SW 1271 (cell line): Measurements from ENCODE around the gene NDST3.

Experiments used
- DNase-seq, 2 experiments: peaks; one replicate each; lab custom pipeline; 2025; lab: John Stamatoyannopoulos, UW

NDST3 gene

DNA sequence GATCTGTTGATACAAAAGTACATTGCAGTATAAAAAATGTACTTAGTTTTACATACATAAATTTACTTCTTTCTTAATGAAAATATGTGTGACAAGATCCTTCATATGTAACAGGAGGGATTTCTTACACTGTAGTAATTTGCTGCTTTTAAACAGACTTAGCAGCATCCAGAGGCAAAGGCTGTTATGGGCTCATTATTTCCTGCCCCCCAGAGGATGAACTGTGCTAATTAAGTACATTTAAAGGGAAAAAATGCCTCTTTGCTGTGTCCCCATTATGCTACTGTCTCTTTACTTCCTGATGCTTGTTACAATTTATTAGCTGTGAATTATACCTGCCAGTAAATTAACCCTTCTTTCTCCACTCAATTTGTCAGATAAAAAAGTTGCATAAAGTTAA lies 47.1 kb downstream of the NDST3 start:
- DNase-seq, result no peak

DNA sequence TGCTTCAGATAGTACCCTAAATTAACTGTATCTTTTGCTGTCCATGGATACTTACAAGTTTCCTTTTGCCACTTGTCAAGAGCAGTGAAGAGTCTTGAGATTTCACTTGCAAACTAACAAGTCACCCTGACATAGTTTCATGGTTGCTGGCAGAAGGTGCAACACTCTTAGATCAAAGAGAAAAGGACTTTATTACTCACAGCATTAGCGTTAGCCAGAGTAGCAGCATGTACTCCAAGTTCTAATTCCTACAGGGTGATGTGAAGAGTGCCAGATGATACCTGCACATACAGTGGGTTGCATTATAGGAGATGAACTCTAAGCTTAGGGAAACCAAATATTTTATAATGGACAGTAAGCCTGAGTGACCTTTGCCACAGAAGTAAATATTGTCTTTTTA lies 47.9 kb downstream of the NDST3 start:
- no peak for DNase-seq

DNA sequence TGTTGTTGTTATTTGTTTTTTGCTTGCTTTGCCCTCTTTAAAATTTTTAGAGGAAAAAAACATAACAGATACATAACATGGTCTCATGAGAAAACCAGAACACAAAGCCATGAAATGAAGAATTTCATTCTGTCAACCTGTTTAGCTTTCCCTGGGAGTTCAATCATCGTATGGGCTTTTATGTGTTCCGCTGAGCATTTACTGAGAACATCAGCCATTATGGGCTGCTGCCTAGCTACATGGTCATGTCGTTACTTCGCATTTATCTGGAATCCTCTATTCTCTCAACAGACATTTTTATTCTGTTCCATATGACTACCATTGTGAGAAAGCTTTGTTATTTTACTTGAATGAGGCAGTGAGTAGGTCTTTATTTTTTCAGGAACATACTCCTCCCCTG lies 51.4 kb downstream of the NDST3 start:
- DNase-seq, result no peak

DNA sequence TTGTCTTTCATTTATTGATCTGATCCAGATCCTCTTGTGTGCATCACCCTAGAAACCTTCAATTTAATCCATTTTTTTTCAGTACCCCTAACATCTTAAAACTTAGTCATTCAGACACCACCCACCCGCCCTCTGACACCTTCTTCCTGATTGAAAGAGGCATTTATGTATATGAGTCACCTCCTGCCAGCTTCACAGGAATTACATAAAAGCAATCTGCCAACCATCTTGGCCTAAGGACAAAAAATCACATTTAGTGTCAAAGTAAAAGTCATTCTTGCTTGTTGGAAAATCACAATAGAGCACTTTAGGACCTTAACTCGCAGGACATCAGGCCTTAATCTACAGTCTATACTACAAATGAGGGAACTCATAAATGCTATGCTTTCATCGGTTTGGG lies 52.1 kb downstream of the NDST3 start:
- DNase-seq, result peak; percentile 4 to 18

DNA sequence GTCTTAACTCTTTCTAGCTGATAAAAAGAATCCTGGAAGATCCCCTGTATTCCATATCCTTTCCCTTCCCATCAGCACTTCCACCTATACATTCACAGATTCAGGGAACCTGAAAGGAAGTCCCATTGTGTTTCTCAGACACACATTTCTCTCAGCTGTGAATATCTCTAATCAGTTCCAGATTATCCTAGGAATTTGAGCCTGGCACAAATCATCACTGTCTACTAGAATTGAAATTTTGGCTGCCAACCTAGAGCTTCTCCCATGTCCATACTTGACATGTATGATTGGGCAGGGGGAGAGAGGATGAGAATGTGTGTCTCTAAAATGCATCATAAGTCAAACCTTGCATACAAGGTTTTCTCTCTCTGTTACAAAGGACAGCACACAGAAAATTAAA lies 53.1 kb downstream of the NDST3 start:
- DNase-seq, result no peak

DNA sequence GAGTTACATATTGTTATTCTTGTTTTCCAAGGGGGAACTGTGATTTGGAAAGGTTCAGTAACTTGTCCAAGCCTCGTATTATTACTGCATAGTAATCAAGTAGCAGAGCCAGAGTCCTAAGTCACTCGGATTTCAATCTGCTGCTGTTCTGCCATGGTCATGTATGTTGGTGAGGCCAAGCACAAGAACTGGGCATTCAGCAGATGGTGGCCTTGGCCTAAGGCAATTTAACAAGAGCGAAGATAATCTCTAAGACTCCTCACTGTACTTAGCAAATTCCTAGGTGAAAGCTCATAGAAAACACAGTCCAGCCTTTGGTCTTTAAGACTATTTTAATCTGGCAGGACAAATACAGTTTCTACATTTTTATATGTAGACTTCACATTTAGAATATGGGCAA lies 64.8 kb downstream of the NDST3 start:
- DNase-seq, result no peak

DNA sequence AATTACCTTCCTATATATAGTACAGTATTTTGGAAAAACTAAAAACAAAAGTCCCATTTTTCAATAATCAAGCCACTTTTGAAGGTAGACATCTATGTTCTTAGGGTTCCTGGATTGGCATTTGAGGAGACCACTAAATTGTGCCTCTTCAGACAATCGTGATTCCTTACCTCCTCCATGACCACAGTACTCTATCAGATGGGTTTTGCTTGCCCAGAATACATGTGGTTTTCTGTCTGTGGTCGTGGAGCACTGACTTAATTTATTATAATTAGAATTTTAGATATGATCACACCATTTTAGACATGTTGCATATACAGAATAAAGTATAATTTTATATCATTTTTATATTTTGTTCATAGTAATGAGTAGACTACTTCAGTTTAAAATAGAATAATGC lies 67.9 kb downstream of the NDST3 start:
- DNase-seq, result no peak

DNA sequence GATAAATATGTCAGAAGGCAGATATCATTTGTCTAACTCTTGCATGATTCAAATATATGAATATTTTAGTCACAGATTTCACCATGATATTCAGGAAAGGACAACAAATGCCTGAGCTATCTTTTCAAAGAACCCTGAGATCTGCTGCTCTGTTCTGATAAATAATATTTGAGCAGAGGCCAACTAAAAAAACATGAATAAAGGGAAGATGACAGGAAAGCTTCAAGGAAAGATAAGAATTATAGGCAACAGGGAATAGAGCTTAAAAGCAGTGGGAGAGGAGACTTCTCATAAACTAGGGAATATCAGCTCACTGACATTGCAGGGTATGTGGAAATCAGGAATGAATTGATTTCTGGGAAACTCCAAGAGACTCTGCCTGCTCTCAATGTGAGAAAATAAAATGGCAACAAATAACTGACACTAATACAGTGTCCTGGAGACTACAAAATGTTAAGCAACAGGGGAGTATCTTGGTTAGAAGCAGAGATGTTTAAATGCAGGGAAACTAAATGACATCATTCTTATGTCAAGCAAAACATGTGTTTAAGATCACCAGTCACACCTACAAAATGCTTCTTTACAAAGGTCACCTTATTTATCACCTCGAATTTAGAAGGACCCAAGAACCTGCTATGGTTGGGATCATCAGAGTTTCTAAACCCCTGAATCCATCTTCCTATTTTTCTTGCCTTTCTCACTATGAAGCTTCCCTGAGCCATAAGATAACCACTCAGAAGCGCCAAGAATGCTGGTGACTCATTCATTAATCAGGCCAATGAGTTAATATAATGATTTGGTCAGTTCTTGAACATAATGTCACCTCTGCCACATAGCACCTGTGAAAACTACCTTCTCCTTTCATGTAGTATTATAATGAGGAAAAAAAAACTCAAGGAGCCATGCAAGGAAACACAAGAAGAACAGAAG lies 78.1 kb downstream of the NDST3 start:
- no peak for DNase-seq

DNA sequence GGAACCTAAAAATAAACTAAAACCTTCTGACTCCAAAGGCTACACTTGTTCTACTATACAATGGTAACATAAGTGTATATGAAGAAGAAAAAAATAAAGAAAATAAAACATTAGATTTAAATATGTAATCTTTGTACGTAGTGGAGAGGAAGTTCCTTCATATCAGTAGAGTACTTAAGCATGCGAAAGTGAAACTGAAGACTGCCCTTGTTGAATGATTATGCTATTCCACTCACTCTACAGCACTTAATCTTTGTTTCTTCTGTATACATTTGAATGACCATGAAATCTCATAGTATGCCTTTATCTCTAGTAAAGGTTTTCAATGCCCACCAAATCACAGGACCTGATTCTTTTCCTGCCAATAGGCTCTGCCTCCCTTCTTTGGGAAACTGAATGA lies 78.9 kb downstream of the NDST3 start:
- no peak for DNase-seq

DNA sequence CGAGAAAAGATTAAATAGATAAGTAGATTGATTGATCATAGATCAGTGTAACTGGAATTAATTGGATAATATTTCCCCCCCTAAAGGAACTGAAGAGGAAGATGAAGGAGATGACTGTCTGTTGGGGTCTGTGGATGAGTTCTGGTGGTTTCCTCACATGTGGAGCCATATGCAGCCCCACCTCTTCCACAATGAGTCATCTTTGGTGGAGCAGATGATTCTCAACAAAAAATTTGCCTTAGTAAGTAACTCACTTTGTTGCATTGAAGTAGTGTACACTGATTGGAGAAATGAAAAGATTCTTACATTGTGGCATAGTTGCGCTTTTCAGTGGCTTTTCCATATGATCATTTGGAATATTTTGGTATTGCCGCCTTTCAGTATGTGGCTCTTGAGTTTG lies 80.4 kb downstream of the NDST3 start:
- DNase-seq, result no peak

DNA sequence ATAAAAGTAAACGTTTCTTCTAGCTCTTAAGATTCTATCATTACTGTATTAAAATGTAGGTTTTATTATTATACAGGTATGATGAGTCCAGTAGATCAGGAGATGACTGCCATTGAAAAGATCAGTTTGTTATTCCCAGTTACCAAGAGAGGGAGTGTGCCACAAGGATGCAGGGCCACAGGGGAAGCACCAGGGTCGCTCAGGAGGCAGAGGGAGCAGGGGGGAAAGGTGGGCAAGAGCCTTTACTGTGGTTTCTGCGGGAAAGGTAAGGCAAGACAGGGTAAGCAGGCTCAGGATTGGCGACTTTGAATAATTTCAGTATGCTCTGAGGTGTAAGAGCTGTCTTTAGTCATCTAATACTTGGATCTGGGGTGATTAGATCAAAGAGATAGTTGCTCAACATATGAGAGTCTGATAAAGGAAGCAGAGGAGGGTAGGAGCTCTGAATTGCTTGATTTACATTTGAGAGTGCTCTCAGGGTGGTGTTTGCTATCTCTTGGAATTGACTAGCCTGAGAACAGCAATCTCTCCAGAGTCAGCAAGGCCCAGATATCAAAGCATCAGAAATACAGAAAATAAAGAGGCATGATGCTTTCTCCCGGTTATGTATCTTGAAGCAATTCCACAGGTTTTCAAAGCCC lies 86.0 kb downstream of the NDST3 start:
- no peak for DNase-seq

DNA sequence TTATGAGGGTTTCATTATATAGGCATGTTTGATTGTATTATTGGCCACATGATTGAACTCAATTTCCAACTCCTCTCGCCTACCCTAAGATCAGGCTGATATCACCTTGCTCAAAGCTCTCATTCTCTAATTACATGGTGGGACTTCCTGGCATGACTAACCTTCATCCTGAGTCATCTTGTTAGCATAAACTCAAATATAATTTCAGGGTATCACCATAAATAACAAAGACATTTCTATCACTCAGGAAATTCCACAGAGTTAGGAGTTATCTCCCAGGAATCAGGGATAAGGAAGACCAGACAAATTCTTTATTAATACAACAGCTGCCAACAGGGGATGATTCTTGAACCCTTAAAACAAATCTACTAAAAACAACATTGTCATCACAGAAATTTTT lies 90.7 kb downstream of the NDST3 start:
- no peak for DNase-seq

DNA sequence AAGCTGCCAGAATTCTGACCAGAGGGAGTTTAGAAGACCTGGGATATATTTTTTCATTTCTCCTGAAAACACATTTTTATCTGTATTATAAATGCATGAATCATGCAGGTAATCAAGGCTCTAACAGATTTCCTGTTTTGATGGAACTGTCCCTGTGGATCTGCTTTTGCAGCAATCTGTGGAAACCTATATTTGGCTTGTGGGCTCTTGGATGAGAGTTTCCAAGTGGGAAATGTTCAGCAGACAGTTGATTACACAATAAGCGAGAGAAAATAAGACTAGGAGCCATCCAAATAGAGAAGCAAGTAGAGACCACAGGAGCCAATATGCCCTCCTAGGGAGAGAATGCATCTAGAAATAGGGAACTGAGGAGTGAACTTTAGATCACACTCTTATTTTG lies 105.0 kb downstream of the NDST3 start:
- DNase-seq, result no peak

DNA sequence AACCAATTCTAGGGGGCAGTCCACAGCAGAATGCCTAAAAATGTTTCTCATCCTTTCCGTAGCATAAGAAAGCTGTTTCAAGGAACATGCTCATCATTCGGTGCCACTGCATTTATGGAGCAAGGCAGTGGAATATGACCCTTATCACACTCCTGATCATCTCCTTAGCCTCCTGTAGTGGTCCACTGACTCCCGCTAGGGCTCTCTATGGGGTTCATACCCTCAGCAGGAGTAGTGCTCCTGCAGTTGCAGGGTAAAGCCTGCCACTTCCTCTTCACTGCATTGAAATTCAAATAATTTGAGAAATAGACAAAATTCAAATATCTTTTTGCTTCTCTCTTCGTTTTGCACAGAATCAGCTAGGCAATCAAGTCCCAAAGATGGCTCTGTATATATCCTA lies 107.0 kb downstream of the NDST3 start:
- no peak for DNase-seq

DNA sequence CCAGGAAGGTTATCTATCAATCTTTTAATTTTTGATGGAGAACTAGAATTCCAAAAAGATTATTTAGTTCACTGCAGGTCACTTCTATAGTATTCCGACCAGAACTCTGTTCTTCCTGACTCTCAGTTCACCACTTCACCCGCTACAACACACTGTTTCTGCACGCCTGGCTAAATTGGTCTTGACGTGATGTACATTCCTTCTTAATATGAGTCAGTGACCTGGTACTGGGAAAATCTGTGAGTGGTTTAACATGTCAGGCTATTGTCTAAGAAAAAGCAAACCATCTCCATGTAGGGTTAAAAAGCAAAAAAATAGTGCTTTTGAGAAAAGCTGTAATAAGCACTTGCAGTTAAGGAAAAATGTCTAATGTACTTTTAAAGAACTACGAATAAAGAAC lies 120.4 kb downstream of the NDST3 start:
- DNase-seq, result no peak

DNA sequence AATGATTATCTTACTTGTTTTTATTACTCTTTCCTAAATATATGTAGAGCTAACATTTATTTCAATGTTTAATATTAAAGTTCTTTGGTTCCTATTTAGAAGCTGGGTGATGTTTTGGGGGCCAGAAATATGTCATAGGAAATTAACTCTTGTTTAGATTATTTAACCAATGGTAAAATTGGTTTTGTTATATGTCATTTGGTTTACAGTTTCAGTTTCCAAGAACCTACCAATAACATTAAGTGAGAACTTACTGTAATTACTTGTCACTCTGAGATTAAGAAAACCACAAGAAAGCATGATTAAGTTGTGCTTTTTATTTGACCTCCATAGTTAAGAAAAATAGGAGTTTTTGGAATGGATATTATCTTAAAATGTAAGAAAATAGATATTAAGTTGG lies 121.2 kb downstream of the NDST3 start:
- no peak for DNase-seq

DNA sequence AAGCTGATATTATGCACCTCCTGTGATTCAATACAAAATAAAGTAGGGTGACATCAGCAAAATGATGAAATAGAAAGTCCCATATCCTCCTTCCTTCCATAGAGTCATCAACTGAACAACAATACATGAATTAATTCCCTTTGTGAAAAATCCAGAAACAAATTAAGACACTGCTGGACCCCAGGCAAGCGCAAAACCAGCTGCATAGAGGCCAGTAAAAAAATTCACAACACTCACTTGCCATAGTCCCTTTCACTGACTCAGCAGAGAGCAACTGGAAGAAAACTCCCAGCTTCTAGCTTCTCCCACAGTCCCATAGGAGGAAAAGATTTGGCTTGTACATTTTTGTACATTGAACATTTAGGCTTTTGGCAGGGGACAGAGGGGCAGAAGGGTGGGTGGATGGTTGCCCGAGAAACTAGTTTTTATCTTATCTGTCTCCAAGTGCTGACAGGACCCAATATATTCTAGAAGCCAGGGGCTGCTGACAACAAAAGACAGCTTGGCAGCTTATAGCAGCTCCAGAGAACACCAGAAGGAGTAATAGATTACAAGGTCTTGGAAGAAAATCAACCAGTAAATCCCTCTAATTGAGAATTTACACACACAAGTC lies 124.6 kb downstream of the NDST3 start:
- no peak for DNase-seq

DNA sequence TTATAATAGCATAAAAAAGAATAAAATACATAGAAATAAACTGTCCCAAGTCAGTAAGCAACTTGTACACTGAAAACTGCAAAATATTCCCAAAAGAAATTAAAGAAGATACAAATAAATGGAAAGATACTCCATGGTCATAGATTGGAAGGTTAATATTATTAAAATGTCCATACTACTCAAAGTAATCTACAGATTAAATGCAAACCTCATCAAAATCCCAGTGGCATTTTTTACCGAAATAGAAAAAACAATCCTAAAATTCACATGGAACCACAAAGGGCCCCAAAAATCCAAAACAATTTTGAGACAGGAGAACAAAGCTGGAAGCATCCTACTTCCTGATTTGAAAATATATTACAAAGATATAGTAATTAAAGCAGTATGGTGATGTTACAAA lies 133.0 kb downstream of the NDST3 start:
- DNase-seq, result no peak

DNA sequence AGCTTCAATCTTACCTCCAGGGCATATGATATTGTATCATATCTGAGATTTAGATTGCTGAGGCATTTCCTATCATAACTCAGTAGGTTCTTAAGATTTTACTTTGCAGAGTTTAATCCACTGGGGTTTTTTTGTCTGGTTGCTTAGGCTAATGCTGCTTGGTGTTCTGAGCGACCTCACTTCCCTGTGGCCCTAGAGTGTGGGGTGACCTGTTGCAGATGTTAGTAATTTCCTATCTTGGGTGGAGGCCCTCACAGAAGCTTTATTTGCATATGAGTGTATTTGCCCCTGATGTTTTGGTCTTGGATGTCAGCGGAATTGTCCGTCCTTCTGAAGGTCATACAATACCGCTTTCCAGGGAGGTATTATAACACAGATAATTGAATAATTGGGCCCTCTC lies 137.1 kb downstream of the NDST3 start:
- no peak for DNase-seq

DNA sequence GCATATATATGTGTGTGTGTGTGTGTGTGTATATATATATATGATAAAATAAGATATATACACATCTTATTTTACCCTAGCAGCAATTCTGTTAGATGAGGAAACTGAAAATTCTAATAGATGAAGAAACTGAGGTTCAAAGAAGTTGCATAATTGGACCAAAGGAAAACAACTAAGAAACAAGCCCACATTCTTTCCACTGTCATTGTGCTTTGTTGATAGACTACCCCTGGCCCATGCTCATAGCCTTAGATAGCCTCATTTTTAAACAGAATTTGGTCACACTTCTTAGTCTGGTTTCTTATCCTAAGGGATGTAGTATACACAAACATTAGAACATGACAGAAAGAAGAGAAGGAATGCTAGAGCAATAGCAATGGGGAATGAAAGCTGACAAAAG lies 138.8 kb downstream of the NDST3 start:
- no peak for DNase-seq

DNA sequence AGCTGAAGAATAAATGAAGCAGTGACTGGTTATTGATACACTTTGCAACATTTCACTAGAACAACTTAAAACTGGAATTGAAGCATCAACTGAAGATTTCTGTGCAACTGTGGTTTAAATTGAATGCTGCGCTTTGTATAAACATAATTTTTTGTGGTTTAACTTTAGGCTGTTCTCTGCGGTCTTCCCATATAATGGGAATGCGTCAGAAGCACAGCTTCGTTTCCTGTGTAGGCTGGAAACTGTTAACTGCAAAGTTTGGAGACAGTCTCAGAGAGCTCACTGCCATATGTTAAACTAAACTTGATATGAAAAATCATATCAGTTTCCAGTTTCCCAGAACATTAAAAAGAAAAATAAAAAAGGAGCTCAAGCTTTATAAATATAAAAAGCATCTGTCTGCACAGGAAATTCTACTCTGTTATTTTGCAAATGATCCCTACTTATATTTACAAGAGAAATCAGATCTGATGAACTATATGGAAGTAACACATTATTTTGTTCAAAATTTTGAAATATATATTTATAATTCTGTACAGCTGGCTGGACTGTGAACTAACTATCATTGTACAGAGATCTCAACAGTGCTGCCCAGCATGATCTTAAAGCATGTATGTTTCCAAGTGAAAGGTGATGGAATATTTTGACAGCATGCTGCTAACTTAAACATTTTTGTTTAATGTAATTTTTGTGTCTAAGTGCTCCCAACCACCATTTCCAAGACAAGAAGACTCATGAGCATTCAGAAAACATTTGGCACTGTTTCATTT lies 139.9 kb downstream of the NDST3 start:
- DNase-seq, result no peak

DNA sequence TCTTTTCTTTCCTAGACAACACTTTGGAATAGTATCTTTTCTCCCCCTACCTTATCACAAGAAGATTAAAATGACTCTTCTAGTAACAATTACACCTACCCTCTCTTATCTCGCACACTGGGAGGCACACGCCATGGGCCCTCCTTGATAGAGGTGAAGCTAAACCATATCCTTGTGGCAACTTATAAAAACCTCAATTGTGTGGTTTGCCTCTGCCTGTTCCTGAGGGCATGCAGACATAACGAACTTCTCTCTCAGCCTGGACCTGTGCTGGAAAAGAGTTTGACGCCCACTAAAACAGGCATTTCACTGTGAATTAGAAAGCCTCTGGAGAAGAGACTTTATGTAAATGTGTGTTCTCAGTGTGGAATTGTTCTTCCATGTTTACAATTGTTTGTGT lies 141.2 kb downstream of the NDST3 start:
- DNase-seq, result no peak

DNA sequence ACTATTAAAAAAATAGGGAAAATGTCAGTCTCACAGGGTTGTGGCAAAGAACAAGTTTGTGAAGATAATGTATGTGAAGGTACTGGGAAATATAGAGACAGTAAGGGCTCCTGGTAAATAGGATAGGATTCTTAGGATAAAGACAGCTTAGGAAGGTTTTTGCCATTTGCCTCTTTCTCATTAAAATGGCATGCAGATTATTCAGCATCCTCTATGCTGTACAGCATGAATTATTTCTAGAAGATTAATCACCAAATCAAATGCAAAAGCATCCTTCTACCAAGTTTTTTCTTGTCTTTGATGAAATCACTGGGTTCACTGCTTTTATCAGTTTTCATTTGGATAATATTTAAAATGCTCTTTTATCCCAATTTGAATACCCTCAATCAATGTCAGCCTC lies 142.8 kb downstream of the NDST3 start:
- no peak for DNase-seq
